Measurements from ENCODE around the gene AGBL4.
"Not testable (repeated sequence)": the region's sequence is repeated elsewhere in the genome, so short reads cannot be mapped to it uniquely, and the experiment has no call there.

DNA sequence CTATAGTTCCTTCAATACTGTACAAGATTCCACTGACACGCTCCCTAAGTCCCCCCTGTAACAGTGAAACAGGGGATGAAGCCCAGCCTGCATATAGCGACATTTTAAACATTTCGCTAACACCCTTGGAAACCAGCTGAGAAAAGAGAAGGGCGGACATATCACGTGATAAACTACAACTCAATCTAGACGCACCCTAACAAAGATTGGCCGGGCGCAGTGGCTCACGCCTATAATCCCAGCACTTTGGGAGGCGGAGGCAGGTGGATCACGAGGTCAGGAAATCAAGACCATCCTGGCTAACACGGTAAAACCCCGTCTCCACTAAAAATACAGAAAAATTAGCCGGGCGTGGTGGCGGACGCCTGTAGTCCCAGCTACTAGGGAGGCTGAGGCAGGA is 236.7 kb downstream of the AGBL4 start:
- TF ChIP-seq, protein P1, sequence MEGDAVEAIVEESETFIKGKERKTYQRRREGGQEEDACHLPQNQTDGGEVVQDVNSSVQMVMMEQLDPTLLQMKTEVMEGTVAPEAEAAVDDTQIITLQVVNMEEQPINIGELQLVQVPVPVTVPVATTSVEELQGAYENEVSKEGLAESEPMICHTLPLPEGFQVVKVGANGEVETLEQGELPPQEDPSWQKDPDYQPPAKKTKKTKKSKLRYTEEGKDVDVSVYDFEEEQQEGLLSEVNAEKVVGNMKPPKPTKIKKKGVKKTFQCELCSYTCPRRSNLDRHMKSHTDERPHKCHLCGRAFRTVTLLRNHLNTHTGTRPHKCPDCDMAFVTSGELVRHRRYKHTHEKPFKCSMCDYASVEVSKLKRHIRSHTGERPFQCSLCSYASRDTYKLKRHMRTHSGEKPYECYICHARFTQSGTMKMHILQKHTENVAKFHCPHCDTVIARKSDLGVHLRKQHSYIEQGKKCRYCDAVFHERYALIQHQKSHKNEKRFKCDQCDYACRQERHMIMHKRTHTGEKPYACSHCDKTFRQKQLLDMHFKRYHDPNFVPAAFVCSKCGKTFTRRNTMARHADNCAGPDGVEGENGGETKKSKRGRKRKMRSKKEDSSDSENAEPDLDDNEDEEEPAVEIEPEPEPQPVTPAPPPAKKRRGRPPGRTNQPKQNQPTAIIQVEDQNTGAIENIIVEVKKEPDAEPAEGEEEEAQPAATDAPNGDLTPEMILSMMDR (IDR thresholded peaks at IDR 0.05 in 2 of 3, conservative IDR thresholded peaks at IDR 0.05 in 1 of 3; ENCODE audit: borderline replicate concordance in 1 of 3, insufficient read depth in 1 of 3, low read depth in 2 of 3, low read length in 2 of 3) = not testable (repeated sequence)
- TF ChIP-seq, protein P2, sequence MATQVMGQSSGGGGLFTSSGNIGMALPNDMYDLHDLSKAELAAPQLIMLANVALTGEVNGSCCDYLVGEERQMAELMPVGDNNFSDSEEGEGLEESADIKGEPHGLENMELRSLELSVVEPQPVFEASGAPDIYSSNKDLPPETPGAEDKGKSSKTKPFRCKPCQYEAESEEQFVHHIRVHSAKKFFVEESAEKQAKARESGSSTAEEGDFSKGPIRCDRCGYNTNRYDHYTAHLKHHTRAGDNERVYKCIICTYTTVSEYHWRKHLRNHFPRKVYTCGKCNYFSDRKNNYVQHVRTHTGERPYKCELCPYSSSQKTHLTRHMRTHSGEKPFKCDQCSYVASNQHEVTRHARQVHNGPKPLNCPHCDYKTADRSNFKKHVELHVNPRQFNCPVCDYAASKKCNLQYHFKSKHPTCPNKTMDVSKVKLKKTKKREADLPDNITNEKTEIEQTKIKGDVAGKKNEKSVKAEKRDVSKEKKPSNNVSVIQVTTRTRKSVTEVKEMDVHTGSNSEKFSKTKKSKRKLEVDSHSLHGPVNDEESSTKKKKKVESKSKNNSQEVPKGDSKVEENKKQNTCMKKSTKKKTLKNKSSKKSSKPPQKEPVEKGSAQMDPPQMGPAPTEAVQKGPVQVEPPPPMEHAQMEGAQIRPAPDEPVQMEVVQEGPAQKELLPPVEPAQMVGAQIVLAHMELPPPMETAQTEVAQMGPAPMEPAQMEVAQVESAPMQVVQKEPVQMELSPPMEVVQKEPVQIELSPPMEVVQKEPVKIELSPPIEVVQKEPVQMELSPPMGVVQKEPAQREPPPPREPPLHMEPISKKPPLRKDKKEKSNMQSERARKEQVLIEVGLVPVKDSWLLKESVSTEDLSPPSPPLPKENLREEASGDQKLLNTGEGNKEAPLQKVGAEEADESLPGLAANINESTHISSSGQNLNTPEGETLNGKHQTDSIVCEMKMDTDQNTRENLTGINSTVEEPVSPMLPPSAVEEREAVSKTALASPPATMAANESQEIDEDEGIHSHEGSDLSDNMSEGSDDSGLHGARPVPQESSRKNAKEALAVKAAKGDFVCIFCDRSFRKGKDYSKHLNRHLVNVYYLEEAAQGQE (IDR thresholded peaks at IDR 0.05; ENCODE audit: low read depth) = not testable (repeated sequence)

Data from HCT116 (cell line).